Measurements from ENCODE around the gene SLC32A1. TPM values are rescaled to one million over a fixed set of nuclear protein-coding genes. Genes with fewer than 3 reads are reported as not detected.

Gene SLC32A1
- total RNA-seq, 1 experiment from 2014 or later: 0.24 TPM

GRCh38 chr20:38762174-38762573 lies 37.9 kb downstream of the SLC32A1 start:
- no peak overlapping the region for H2BK5ac ChIP-seq (ENCODE audit: insufficient read length, low read length)
- Mint-ChIP-seq H3K36me3 (ENCODE audit: insufficient read depth in 1 of 3, low read depth in 3 of 3) (peaks cover 14 to 79% (median 48%) of the 10 kb centered on the region in 3 experiments; a peak in 6 of 7 replicates), H3K4me3 (no peak overlapping the region), H3K27me3 (ENCODE audit: low read depth) (no peaks in the 10 kb centered on the region), H3K9me3 (no peaks in the 10 kb centered on the region), H3K4me1 (peaks cover 2% of the 10 kb centered on the region in 2 experiments; a peak in 1 of 4 replicates), H3K27ac (peak overlapping the region in 2 of 3 experiments; percentile 17 to 56; a peak in 1 of 7 replicates)
- no peak overlapping the region for H3T11ph ChIP-seq (ENCODE audit: low read length)
- no peak overlapping the region for H2BK15ac ChIP-seq (ENCODE audit: low read depth, low read length)
- no peak overlapping the region for H2AK5ac ChIP-seq (ENCODE audit: insufficient read length, low read length)
- no peak overlapping the region for H2BK20ac ChIP-seq (ENCODE audit: low read depth, low read length, poor library complexity, severe bottlenecking)
- H4K91ac ChIP-seq (ENCODE audit: insufficient read length, low read depth, low read length): no peak overlapping the region
- no peaks in the 10 kb centered on the region for H3K27me3 ChIP-seq (ENCODE audit: insufficient read depth, low read length)
- no peak overlapping the region for H3K4ac ChIP-seq (ENCODE audit: low read depth, low read length)
- no peak overlapping the region for H3K27ac ChIP-seq (ENCODE audit: insufficient read length, low read depth, low read length)
- H2AFZ ChIP-seq (ENCODE audit: low read length): no peak overlapping the region
- H2BK12ac ChIP-seq (ENCODE audit: insufficient read length, low read depth, low read length): no peak overlapping the region
- no peaks in the 10 kb centered on the region for H3K4me1 ChIP-seq (ENCODE audit: insufficient read depth, low read length)
- H4K20me1 ChIP-seq (ENCODE audit: control insufficient read depth, insufficient read depth, insufficient read length): no peaks in the 10 kb centered on the region
- no peak overlapping the region for H3K18ac ChIP-seq (ENCODE audit: insufficient read length, low read depth, low read length)
- H2BK120ac ChIP-seq (ENCODE audit: low read depth, low read length, poor library complexity, severe bottlenecking): no peak overlapping the region
- H3K9ac ChIP-seq (ENCODE audit: extremely low read depth, insufficient read length, low read length): no peak overlapping the region
- H3K79me2 ChIP-seq (ENCODE audit: insufficient read depth, low read length): no peaks in the 10 kb centered on the region
- H4K8ac ChIP-seq (replicated peaks; ENCODE audit: insufficient read length, low read depth, low read length): no peak overlapping the region
- no peak overlapping the region for H3K14ac ChIP-seq (ENCODE audit: insufficient read depth, low read length)
- H3K56ac ChIP-seq (ENCODE audit: insufficient read length, low read depth, low read length): no peak overlapping the region
- no peaks in the 10 kb centered on the region for H3K9me3 ChIP-seq (ENCODE audit: control insufficient read depth, low read depth, low read length)
- H3K23me2 ChIP-seq (ENCODE audit: insufficient read length, low read depth, low read length, poor library complexity, severe bottlenecking): no peaks in the 10 kb centered on the region
- H3K23ac ChIP-seq (ENCODE audit: insufficient read length, low read depth, low read length): no peak overlapping the region
- no peak overlapping the region for H4K5ac ChIP-seq (ENCODE audit: insufficient read length, low read depth, low read length)
- no peaks in the 10 kb centered on the region for H3K79me1 ChIP-seq (ENCODE audit: insufficient read depth, low read depth, low read length, poor library complexity, severe bottlenecking)
- H3K4me2 ChIP-seq (ENCODE audit: insufficient read depth, insufficient read length, low read length): no peak overlapping the region
- no peak for DNase-seq
- TF ChIP-seq CTCF (conservative IDR thresholded peaks at IDR 0.05): no peak

Data from H9 (cell line).